Measurements from ENCODE around the gene SFXN4.
A peak's percentile ranks its signal among the peaks of the same experiment; 100 is the strongest.

SFXN4 gene, protein sequence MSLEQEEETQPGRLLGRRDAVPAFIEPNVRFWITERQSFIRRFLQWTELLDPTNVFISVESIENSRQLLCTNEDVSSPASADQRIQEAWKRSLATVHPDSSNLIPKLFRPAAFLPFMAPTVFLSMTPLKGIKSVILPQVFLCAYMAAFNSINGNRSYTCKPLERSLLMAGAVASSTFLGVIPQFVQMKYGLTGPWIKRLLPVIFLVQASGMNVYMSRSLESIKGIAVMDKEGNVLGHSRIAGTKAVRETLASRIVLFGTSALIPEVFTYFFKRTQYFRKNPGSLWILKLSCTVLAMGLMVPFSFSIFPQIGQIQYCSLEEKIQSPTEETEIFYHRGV

DNA sequence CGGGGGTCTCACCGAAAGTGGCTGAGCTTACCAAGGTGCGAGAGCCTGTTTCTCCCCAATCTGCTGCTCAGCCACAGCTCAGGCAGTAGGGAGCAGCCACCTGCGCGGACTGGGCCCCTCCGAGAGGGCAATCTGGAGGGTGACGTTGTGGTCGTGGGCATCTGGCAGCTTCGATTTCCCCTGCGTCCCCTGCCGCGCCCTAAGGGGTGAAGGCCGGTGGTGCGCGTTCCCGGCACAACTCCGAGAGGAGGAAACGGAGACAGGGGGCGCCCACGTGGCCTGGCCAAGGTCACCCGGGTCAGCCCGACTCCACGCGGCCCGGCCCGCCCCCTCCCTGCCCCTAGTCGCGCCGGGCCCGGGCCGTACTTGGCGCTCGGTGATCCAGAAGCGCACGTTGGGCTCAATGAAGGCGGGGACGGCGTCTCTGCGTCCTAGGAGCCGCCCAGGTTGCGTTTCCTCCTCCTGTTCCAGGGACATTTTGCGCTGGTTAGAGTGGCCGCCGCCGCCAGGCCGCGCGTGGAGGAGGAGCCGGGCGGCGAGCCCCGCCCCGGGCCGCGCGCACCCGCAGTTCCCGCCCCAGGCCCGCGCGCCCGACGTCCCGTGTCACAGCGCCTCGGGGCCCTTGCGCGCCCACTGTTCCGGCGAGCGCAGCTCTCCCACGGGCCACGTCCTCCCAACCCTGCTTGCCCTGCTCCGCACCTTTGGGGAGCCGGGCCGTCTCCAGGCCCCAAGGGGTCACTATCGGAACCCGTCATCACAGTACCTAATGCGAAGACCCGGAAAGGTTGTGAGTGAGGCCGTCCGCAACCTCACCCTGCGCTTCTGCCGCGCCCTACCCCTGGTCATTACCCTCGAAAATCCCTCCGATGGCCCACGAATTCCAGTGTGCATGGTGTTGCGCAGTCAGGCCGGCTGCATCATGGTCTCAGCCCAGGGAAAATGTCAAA, at the start of gene SFXN4:
Gene SFXN4 (minus strand): TSS at position 544 of the 947 bp plus-strand sequence. CDS start 67 bp downstream, at position 477.
- DNase-seq: peak; percentile 36 to 85

DNA sequence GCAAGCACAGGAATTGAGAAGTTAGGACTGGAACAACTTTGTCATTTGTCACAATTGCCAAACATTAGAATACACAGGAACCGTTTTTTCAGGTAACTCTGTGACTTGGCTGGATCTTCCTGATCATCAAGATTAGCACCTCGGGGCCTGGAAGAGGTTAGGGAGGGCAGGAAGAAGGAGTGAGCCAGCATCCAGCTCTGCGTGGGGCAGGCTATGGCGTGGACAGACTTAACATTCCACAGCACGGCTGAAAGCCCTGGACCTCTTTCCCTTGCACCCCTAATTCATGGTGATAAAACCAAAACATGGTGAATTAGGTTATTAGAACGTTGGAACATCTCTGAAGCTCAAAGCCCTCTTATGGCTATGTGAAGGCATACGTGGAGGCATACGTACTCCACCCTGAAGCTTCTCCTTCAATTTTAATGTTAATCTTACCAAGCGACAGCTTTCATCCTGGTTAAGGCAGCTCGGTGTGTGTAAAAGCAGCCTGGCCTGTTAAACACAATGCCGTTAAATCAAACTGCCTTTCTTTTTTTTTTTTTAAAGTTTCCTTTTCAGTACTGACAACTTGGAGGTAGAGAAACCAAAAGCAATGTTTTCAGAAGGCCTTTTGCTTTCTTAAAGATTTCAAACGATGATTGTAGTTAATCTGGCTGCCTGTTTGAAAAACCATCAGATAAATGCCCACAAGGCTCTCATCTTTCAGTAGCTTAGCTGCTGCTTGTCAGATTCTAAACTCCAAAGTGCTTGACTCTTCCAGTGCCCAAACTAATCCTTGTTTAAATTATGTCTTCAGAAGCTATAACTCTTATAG, 46.3 kb upstream of the SFXN4 start:
- DNase-seq: peak in 1 of 2 donors; percentile 45

DNA sequence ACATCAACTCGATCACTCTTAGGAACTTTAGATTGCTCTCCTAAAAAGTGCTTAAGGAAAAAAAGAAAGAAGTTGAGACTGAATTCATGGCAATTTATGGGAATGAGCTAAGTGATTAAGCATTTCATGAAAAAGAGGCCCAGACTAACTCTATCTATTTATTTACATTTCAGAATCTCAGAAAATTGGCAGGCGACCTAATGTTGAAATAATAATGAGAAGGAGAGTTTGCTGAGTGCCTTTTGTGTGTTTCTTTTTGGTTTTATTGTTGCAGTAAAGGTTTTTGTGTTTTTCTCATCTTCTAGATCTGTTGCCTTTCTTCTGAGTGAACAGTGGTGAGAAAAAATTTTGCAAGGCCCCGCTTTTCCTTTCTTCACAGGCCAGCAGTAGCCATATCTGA, 45.7 kb upstream of the SFXN4 start:
- DNase-seq: no peak

DNA sequence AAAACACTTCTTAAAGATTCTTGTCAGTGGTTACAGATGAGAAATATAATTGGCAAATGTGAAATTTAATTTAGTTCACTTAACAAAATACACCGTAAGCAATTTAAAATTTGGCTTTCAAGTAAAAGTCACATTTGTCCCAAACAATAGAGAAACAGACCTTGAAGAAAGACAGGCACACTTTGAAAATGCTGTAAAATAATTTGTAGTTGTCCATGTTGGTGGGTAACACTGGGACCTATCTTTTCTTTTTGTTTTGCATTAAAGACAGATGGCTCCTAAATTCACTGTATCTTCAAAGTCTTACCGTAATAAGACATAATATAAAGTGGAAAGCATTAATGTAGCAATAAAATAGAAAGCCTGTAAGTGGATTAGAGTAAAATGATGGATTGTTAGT, 45.1 kb upstream of the SFXN4 start:
- no peak for DNase-seq

DNA sequence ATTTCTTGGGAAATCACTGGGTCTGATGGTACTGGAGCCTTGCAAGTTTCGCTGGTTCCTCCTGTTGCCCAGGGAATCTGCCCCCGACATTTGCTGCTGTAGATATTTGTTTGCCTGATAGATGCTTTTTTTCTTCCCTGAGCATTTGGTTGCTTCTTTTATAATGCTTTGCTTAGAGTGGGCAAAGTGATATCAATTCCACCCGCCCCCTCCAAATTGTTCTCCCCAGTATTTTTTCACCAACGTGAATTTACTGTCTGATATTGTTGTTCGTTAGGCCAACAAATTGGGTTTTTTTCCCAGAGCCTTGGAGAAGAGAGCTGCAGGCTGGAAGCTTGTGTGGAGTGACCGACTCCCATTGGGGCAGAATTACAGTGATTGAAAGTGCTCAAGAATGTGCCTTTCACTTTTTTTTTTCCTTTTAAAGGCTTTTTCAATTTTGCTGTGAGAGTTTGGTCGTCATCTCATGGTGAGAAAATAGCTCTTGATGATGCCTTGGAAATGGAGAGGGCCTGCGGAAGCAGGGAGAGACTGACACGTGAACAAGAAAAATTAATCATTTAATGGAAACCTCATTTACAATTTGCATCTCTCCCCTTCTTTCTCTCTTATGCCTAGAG, 44.3 kb upstream of the SFXN4 start:
- DNase-seq: no peak

DNA sequence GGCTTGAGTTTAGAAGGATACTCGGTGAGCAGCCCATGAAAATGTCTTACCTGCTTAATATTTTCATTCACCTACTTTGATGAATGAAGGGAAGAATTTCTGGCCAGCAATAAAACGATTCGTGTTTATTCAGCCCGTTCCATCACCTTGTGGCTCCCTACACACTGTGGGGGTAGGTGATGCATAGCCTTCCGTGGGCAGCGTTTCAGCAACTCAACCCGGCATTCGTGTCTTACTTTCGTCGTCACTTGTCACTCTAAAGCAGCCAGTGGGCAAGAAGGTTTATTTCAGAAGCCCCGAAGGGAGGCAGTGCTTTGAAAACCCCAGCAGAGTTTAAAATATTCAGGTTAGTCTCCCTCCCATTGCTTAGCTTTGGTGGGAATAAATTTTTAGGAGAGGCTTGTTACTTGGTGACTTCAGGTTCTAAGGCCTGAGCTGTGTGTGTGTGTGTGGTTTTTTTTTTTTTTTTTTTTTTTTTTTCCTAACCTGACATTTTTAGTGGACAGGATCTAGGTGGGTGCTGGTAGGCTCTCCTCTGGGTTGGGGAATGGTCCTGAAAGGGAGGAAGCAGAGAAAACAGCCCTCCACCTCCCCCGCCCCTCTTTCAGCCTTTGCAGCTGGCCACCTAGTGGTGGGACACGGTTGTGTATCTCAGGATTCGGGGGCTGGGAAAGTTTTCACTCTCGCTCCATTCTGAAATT, 43.7 kb upstream of the SFXN4 start:
- DNase-seq: peak in 1 of 2 donors; percentile 55

DNA sequence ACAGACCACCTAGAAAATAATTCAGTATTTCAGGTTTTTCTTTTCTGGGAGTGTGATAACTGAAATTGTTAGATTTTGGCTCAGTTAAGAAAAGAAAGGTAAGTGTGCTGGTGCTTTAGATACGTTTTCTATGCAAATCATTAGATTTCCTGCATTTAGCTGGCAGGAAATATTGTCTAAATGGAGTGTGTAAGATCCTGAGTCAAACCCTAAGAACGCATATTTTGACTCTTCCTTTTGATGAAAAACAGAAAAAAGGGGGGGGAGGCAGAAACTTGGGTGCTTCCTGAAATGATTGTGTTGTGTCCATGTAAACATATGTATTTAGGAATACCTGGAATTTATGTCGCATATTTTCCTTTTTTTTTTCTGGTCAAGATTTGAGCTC, 43.0 kb upstream of the SFXN4 start:
- DNase-seq: no peak

DNA sequence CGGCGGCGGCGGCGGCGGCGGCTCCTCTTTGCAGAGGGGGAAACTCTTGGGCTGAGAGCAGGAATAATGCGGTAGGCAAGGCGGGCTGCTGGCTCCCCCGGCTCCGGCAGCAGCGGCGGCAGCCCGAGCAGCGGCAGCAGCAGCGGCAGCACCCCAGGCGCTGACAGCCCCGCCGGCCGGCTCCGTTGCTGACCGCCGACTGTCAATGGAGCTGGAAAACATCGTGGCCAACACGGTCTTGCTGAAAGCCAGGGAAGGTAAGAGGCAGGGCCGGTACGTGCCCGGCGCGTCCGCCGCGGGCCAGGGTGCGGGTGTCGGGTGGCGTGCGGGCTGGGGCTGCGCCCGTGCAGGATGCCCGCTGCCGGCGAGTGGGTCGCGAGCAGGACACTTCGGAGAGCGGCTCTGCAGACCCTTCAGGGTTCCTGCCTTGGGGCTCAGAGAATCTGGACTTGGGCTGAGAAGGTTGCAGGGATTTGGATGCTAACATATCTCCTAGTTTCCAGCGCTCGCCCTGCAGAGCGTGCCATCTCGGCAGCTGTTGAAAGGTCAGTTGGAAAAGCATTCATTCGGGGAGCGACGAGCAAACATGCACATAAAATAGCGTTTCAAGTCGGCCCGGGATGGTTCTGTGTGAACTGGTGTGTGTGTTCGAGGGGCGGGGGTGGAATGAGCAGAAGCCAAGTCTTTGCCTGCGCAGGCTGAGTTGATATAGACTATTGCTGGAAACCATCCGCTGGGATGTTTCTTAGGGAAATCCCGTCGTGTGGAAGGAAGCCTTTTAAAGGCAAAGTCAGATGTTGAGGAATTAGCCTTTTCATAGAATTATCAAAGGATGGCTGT, 42.4 kb upstream of the SFXN4 start:
- DNase-seq: peak in 1 of 2 donors; percentile 69

DNA sequence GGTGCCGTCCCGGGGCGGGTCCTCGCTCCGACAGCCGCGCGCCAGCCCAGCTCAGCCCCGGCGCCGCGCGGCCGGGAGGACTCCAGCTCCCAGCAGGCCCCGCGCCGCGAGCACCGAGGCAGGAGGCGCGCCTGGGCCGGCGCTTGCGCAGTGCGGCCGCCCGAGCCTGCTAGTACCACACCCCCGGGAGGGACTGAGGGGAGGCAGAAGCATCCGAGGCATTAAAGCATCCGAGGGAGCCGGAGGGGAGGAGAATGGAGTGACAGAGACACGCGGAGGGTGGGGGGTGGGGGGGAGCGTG, 41.8 kb upstream of the SFXN4 start, which contains the start of gene GRK5:
Gene GRK5 (plus strand): TSS at position 206 of the 301 bp plus-strand sequence. CDS start 347 bp downstream, outside the sequence.
- peak in 1 of 2 donors; percentile 88 for DNase-seq

DNA sequence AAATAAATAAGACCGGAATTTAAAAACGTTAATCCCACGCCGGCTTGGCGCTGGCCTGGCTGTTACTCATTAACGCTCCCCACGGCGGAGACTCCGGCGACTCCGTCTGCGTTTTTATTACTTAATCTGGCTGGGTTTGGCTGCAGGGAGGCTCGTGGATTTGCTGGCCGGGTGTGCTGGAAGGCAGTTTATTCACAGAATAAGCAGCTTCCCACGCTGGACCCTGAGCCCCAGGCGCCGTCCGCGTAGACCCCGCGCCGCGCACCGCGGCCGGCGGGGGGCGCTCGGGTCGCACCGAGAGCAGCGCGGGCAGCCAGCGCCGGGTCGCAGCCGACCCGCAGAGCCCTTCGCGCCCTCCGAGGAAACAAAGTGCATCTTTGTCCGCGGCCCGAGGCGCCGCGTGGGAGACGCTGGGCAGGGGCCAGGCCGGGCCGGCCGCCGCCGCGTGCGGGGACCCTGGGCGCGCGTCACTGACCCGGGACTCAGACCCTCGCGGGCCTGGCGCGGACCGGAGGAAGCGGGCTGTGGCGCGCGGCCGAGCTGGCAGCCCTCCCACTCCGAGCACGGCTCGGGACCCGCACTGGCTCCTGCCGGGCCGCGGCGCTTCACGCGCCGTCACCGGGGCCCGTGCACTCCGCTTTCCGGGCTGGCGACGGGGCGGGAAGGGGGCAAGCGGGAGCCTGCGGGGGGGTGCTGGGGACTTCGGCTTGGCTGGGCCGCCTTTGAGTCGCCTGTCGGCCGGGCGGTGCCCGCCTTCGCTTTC, 41.3 kb upstream of the SFXN4 start:
- DNase-seq: peak; percentile 31 to 69

DNA sequence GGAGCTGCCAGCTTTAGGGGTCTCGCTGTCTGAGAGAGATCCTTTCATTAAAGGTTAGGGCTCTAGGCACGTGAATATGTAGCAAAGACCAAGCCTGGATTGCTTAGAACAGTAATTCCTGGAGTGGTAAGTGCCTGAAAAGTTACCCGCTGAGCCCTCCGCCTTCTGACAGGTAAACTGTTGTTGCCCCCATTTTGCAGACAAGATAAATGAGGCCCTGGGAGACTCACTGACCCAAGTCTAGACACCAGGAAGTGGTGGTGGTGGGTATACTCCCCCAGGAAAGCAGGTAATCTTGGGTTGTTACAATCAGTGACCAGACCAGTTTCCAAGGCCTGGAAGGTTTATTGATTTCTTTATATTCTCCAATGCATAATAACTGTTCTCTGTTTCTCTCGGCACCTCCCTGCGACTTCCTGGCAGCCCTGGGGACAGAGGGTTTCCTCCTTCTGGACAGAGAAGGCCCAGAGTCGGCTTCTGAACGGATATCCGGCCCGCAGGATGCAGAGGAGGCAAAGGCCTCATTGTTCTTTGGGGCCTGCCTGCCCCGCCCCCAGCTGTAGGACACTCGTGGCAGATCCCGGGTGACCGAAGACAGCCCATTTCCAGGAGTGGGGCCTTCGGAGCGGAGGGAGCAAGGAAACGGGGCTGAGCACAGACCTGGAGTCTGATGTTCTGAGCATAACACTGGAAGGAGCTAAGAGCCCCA, 40.5 kb upstream of the SFXN4 start:
- DNase-seq: peak; percentile 31 to 62

DNA sequence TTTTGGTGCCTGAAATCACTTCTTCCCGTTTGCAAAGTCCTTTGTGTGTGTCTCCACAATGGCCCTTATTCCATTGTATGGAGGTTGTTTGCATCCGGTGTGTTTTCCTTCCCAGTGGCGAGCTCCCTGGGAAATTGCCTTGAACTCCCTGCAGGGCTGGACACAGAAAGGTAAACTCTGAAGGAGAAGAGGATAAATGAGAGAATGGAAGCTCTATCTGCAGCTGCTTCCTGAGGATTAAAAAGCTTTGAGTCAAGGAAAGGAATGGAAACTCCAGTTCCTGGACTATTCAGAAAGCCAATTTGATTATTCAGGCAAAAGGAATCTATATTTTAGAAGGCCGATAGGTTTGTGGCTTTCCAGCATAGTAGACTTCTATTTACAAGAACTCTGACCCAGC, 37.5 kb upstream of the SFXN4 start:
- no peak for DNase-seq

DNA sequence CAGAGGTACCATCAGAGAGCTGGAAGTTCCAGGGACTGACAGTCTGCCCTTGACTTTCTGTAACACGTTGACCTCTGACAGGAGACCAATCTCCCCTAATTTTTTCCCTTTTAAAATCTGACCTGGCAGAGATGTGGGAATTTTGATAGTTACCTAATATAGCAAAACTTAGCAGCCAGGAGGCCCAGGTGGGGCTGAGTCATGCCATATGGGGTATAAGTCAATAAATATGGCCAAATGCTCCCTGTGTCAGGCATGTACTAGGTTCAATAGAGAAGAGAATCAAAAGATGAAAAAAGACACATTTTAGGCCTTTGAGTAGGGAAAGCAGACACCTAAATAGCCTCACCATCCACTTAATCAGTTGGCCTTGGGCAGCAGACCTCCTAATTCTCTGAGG, 35.7 kb upstream of the SFXN4 start:
- no peak for DNase-seq

DNA sequence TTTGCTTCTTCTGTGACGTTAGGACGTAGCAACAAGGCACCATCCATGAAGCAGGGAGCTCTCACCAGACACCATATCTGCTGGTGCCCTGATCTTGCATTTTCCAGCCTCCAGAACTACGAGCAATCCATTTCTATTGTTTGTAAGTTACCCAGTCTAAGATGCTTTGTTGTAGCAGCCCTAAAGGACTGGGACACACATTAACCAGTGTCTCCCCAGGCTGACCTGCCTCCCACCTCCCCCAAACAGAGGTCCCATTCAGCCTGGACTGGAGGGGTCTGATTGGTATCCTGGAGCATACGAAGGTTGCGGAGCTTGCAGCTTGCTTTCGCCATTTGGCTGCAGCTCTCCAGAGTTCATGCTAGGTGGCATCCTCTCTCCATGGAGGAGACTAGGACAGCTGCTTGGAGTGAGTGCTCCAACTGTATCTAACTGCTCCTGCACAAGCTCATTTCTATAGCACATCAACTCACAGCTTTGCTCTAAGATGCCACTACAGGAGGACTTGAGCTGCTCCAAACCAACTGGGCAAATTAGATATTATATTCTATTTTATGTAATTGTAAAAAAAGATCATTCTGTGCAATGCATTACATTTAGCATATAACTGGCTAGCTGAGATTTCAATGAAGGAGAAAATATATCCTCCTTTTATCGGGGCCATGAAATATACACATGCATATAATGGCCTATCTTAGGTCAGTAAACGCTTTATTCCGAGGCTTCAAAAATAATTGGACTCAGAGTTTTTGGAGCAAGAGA, 33.9 kb upstream of the SFXN4 start:
- DNase-seq: peak in 1 of 2 donors; percentile 53

DNA sequence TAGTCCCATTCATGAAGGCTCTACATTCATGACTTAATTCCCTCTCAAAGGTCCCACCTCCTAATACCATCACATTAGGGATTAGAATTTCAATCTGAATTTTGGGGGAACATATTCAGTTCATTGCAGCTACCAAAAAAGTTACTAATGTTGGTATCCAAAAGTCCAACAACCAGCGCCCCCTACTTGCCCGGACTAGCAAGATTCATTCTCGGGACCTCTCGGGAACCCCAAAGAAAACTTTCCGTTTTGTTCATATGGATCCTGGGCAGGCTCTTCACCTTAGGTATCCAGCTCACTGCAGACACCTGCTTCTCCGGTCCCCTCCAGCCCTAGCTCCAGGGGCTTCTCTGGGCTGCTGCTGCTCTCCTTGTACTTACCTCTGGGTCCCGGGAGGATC, 32.9 kb upstream of the SFXN4 start:
- no peak for DNase-seq

DNA sequence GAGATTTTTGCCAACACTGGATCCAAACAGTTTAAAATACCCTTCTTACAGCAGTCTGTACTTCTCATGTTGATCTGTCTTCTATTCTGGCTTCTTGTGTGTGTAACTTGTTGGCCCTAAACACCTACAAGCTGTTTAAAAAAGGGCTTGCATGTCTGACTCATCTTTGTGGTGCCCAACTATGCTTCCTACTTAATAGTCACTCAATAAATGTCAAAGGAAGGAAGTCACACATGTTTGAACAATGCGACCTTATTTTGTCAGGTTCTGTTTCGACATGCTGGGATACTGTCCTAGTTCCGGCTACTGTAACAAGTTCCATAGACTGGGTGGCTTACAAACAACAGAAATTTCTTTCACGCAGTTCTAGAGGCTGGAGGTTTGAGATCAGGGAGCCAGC, 32.4 kb upstream of the SFXN4 start:
- DNase-seq: peak in 1 of 2 donors; percentile 67

DNA sequence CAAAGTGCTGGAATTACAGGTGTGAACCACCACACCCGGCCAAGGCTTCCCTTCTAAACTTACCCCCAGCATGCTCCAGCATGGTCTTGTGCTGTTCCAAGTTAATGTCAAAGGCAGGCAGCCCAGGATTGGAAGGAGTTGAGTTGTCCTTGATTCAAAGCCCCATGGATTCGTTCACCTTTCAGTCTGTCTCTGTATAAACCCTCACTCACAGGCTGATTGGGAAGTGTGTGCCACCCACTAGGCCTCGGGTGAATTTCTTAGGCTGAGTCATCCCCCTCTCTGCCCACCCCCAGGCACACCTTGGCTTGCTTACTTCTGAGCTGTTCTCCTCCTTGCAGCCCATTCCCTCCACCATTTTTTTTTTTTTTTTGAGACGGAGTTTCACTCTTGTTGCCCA, 26.4 kb upstream of the SFXN4 start:
- peak in 1 of 2 donors; percentile 36 for DNase-seq

DNA sequence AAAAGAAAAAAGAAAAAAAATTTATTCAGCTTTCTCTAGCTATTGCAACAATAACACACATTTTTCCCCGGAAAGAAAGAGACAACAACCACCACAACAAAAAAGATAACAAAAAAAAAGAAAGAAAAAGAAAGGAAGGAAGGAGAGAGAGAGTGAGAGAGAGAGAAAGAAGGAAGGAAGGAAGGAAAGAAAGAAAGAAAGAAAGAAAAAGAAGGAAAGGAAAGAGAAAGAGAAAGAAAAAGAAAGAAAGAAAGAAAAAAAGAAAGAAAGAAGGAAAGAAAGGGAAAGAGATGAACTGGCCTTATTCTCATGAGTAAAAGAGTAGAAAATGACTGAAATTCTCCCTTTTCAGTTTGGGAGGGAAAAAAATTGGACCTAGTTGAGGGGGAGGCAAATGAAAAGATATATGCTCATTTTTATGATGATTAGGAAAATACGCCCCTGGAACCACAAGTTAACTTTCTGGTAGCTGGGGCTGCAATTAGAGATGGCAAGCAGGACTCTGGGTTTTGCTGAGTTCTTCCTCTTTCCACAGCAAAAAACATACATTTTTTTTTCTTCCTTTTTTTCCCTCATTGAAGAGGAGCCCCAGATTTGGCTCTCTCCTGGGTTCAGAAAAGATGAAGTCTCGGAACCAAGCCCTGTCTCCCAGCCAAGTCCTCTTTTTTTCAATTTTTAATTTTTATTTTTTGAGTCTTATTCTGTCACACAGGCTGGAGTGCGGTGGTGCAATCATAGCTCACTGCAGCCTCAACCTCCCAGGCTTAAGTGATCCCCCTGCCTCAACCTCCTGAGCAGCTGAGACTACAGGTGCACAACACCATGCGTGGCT, 25.7 kb upstream of the SFXN4 start:
- peak in 1 of 2 donors; percentile 30 for DNase-seq
